Muscle layer of duodenum (tissue), 2 donors: Measurements from ENCODE around the gene CYB5R3.
"Not testable (repeated sequence)": the region's sequence is repeated elsewhere in the genome, so short reads cannot be mapped to it uniquely, and the experiment has no call there.

Experiments
- H3K27ac ChIP-seq: one replicate; pipeline ENCODE4 v1.7.0; 2013; ENCODE audit warnings: mild to moderate bottlenecking, low read length
- H3K27me3 ChIP-seq: one replicate; pipeline ENCODE4 v1.7.0; 2013; ENCODE audit warnings: low read depth, mild to moderate bottlenecking, control low read depth, low read length
- H3K36me3 ChIP-seq, 2 donors: one replicate each; pipeline ENCODE4 v1.7.0; 2013; ENCODE audit warnings: low read length in 2 of 2, control low read depth in 1 of 2, mild to moderate bottlenecking in 1 of 2; ENCODE audit not compliant: insufficient read depth in 2 of 2, control insufficient read depth in 1 of 2
- H3K4me1 ChIP-seq, 2 donors: one replicate each; pipeline ENCODE4 v1.7.0; 2013; ENCODE audit warnings: low read length in 2 of 2, mild to moderate bottlenecking in 2 of 2, control low read depth in 1 of 2, moderate library complexity in 1 of 2; ENCODE audit not compliant: insufficient read depth in 2 of 2, control insufficient read depth in 1 of 2
- H3K4me3 ChIP-seq, 2 donors: one replicate each; pipeline ENCODE4 v1.7.0; 2013; ENCODE audit warnings: low read length in 2 of 2, low read depth in 1 of 2, mild to moderate bottlenecking in 1 of 2
- H3K9me3 ChIP-seq, 2 donors: one replicate each; pipeline ENCODE4 v1.7.0; 2013; ENCODE audit warnings: low read length in 2 of 2, control low read depth in 1 of 2, mild to moderate bottlenecking in 1 of 2; ENCODE audit not compliant: control insufficient read depth in 1 of 2
- donor health status: healthy.

The CYB5R3 gene

GRCh38 chr22:42574046-42574445 is 75.1 kb downstream of the CYB5R3 start:
- peaks cover 0 to 48% of the 10 kb centered on the region in 2 donors for H3K36me3 ChIP-seq
- not testable (repeated sequence) for H3K27ac ChIP-seq

GRCh38 chr22:42571068-42571467 is 78.1 kb downstream of the CYB5R3 start:
- not testable (repeated sequence) for H3K4me1 ChIP-seq, H3K27me3 ChIP-seq, H3K27ac ChIP-seq, H3K9me3 ChIP-seq, H3K4me3 ChIP-seq
- peaks cover 0 to 35% of the 10 kb centered on the region in 2 donors for H3K36me3 ChIP-seq

More at GRCh38 chr22:42574046-42574445, 75.1 kb downstream of the CYB5R3 start:
- H3K4me1 ChIP-seq, H3K4me3 ChIP-seq, H3K27me3 ChIP-seq, H3K9me3 ChIP-seq: not testable (repeated sequence)

- H3K4me1 ChIP-seq, H3K9me3 ChIP-seq, H3K27ac ChIP-seq, H3K4me3 ChIP-seq, H3K27me3 ChIP-seq: not testable (repeated sequence)
- H3K36me3 ChIP-seq: peaks cover 0 to 34% of the 10 kb centered on the region in 2 donors
These were observed 78.6 kb downstream of the CYB5R3 start for GRCh38 chr22:42570580-42570979.

GRCh38 chr22:42567950-42568349 is 81.2 kb downstream of the CYB5R3 start:
- not testable (repeated sequence) for H3K4me3 ChIP-seq, H3K27ac ChIP-seq, H3K9me3 ChIP-seq, H3K4me1 ChIP-seq, H3K27me3 ChIP-seq
- peaks cover 0 to 20% of the 10 kb centered on the region in 2 donors for H3K36me3 ChIP-seq
